ENCODE results near the gene SIPA1L3.

DNA sequence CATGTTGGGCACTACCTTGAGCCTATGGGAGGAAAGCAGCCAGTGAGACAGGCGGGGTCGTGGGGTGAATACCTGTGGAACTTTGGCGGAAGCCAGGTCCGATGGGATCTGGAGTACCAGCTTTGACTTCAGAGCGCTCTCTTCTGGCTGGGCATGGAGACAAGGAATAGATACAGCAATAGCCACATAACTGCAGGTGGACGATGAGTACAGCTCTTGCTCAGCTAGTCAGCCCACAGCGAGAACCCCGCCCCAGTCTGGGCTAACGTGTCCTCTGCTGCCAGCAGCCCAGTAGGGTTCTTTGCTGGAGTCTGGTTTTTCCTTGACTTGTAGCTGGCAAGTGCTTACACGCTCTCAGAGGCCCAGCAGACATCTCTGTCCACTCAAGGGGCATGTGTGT lies 83.4 kb downstream of the SIPA1L3 start:
- TF ChIP-seq, protein P1, sequence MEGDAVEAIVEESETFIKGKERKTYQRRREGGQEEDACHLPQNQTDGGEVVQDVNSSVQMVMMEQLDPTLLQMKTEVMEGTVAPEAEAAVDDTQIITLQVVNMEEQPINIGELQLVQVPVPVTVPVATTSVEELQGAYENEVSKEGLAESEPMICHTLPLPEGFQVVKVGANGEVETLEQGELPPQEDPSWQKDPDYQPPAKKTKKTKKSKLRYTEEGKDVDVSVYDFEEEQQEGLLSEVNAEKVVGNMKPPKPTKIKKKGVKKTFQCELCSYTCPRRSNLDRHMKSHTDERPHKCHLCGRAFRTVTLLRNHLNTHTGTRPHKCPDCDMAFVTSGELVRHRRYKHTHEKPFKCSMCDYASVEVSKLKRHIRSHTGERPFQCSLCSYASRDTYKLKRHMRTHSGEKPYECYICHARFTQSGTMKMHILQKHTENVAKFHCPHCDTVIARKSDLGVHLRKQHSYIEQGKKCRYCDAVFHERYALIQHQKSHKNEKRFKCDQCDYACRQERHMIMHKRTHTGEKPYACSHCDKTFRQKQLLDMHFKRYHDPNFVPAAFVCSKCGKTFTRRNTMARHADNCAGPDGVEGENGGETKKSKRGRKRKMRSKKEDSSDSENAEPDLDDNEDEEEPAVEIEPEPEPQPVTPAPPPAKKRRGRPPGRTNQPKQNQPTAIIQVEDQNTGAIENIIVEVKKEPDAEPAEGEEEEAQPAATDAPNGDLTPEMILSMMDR (IDR thresholded peaks at IDR 0.05): no peak
- TF ChIP-seq EP300 (IDR thresholded peaks at IDR 0.05) (no peak), POLR2AphosphoS5 (IDR thresholded peaks at IDR 0.05) (no peak), POLR2A (IDR thresholded peaks at IDR 0.05) (no peak)
